K562 (cell line): ENCODE measurements around the gene OSBPL7. TPM values are rescaled to one million over a fixed set of nuclear protein-coding genes. Genes with fewer than 3 reads are reported as not detected.

Experiments used
- CCNT2 ChIP-seq: IDR thresholded peaks from 2 replicates; pipeline ENCODE4 v1.6.1; 2011; ENCODE audit warnings: borderline replicate concordance, low read depth, mild to moderate bottlenecking, moderate library complexity, mixed read lengths, low read length; ENCODE audit not compliant: insufficient read length; ENCODE audit errors: extremely low read depth
- CHAMP1 ChIP-seq: fragments of 450-650 bp; IDR thresholded peaks from 2 replicates; pipeline ENCODE4 v1.6.1; 2016; ENCODE audit warnings: mild to moderate bottlenecking
- EHMT2 ChIP-seq: fragments of 450-650 bp; IDR thresholded peaks from 2 replicates; pipeline ENCODE4 v1.6.1; 2018; ENCODE audit warnings: antibody characterized with exemption
- GABPB1 ChIP-seq: sonication (generic); formaldehyde crosslinking; IDR thresholded peaks from 2 replicates; pipeline ENCODE4 v1.8.0; 2022; ENCODE audit warnings: mild to moderate bottlenecking, missing genetic modification reagents
- MAFG ChIP-seq: fragments of 450-650 bp; conservative IDR thresholded peaks from 2 replicates; pipeline ENCODE4 v1.6.1; 2016; ENCODE audit warnings: missing genetic modification characterization, missing compliant biosample characterization
- MEIS2 ChIP-seq: fragments of 450-650 bp; IDR thresholded peaks from 2 replicates; pipeline ENCODE4 v1.6.1; 2014; ENCODE audit warnings: mild to moderate bottlenecking; ENCODE audit not compliant: partially characterized antibody
- POLR2A ChIP-seq: fragments of 450-650 bp; conservative IDR thresholded peaks from 2 replicates; pipeline ENCODE4 v1.6.1; 2016
- POLR2G ChIP-seq: fragments of 200-400 bp; formaldehyde crosslinking; IDR thresholded peaks from 2 replicates; pipeline ENCODE4 v1.6.1; 2017; ENCODE audit warnings: low read depth, mild to moderate bottlenecking, antibody characterized with exemption, low read length, moderate library complexity
- PRMT5 ChIP-seq: sonication (generic); formaldehyde crosslinking; IDR thresholded peaks from 2 replicates; pipeline ENCODE4 v1.5.0; 2020; ENCODE audit warnings: missing genetic modification reagents
- PTTG1 ChIP-seq: fragments of 450-650 bp; IDR thresholded peaks from 2 replicates; pipeline ENCODE4 v1.6.1; 2016; ENCODE audit warnings: low read depth, mild to moderate bottlenecking, missing genetic modification characterization, missing compliant biosample characterization
- SMAD4 ChIP-seq: fragments of 250-450 bp; sonication (Bioruptor Pico); conservative IDR thresholded peaks from 2 replicates; pipeline ENCODE4 v1.8.0; 2021; ENCODE audit warnings: inconsistent platforms, mild to moderate bottlenecking, moderate library complexity
- THRA ChIP-seq: fragments of 450-650 bp; IDR thresholded peaks from 2 replicates; pipeline ENCODE4 v1.6.1; 2017; ENCODE audit warnings: mild to moderate bottlenecking, moderate library complexity
- ZC3H11A ChIP-seq: IDR thresholded peaks from 2 replicates; pipeline ENCODE4 v1.6.1; 2012; ENCODE audit warnings: low read depth, low read length, improper control_type of control experiment
- ZFPM2 ChIP-seq: fragments of 250-450 bp; sonication (Bioruptor Pico); IDR thresholded peaks from 2 replicates; pipeline ENCODE4 v1.5.1; 2022; ENCODE audit warnings: mild to moderate bottlenecking
- ZNF263 ChIP-seq: sonication (generic); formaldehyde crosslinking; IDR thresholded peaks from 2 replicates; pipeline ENCODE4 v1.8.0; 2022; ENCODE audit warnings: mild to moderate bottlenecking, missing genetic modification reagents, borderline replicate concordance
- ZNF512 ChIP-seq: IDR thresholded peaks from 2 replicates; pipeline ENCODE4 v1.6.1; 2016; ENCODE audit warnings: missing genetic modification characterization, missing compliant biosample characterization
- ZNF551 ChIP-seq: fragments of 250-450 bp; sonication (Bioruptor Pico); IDR thresholded peaks from 2 replicates; pipeline ENCODE4 v1.5.0; 2021; ENCODE audit warnings: mild to moderate bottlenecking, moderate library complexity
- ZNF766 ChIP-seq: fragments of 200-800 bp; sonication (Bioruptor generic); conservative IDR thresholded peaks from 2 replicates; pipeline ENCODE4 v1.6.1; 2016; ENCODE audit warnings: missing genetic modification characterization, missing compliant biosample characterization
- ZNF780A ChIP-seq: fragments of 250-450 bp; sonication (Bioruptor Pico); IDR thresholded peaks from 2 replicates; pipeline ENCODE4 v1.5.0; 2021; ENCODE audit warnings: mild to moderate bottlenecking
- polyA plus RNA-seq, 8 experiments: library from polyadenylated mRNA; depleted of rRNA in 4 of 8; stranded (reverse) in 5 of 8; unstranded in 3 of 8; fragments of >200 nt; fragmentation: Nextera tagmentation in 2 of 8; fragmentation: Illumina TruSeq in 1 of 8; extraction: Ambion mirVana in 2 of 8; extraction: Trizol in 1 of 8; gene quantifications; 2 replicates each; pipeline versions ENCODE4 v1.2.1 to v1.2.3, GENCODE V29; 2011 to 2014; ENCODE audit warnings: inconsistent platforms in 1 of 8, missing spikeins in 1 of 8
- total RNA-seq, 7 experiments: library from RNA; depleted of rRNA in 6 of 7; stranded (reverse); fragments of >200 nt in 6 of 7; fragmentation: Illumina TruSeq in 2 of 7; extraction: Trizol in 2 of 7; gene quantifications; 2 replicates each; pipeline versions ENCODE4 v1.2.1 to v1.2.3, GENCODE V29; 2011 to 2021; ENCODE audit warnings: low replicate concordance in 1 of 7
- TF ChIP-seq, protein P1 (sequence below): fragments of 450-650 bp; formaldehyde crosslinking; IDR thresholded peaks from 2 replicates; pipeline ENCODE4 v1.4.0; 2020; ENCODE audit warnings: mild to moderate bottlenecking, mixed read lengths
- TF ChIP-seq, protein P2 (sequence below): IDR thresholded peaks from 2 replicates; pipeline ENCODE4 v1.6.1; 2014; ENCODE audit warnings: antibody characterized with exemption

The OSBPL7 gene
- total and polyA plus RNA-seq, 9 of the 15 experiments (the other 6 are each of a cell fraction or from before 2014, with no cell fraction given): 0.32 to 11.9 (median 5.8) TPM

DNA sequence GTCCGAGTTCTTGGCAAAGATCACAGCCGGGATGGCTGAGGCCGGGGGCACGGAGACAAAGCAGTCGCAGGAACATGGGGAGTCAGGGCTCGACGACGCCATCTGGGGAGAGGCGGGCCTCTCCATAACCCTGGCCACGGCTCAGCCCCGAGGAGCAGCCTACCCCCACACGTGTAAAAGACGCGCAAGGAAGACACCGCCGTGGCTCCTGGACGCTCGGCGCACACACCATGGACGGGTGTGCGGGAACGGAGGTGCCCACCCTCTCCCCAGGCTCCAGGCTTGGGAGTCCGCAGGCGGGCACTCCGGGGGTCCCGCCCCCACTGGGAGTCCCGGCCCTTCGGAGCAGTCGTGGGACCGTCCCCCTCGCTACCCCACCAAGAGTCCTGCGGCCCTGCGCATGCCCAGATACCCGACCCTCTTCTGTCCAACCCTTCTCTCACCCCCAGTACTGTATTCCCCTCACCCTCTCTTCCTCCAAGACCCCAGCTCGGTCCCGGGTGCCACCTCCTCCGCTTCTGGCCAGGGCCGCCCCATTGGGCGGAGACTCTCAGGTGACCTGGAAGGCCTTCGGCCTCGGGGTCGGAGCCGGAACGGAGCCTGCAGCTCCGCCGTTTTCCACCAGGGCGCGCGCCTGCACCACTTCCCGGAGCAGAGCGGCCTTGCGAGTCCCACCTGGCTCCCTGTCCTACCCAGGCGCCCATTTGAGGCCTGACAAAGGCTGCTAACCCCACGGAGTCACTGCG lies 19.3 kb upstream of the OSBPL7 start, which contains the start of gene SCRN2 (continued):
- TF ChIP-seq CHAMP1 (no peak), GABPB1 (CRISPR knock-in tag) (peak; percentile 88), ZNF766 (0 out of 2 replicates have a peak, but pooled peaks have one; percentile 46), ZC3H11A (no peak), ZNF551 (CRISPR knock-in tag) (no peak), EHMT2 (no peak), MEIS2 (no peak), POLR2G (peak; percentile 76), ZNF263 (CRISPR knock-in tag) (peak; percentile 17; the same call in 1 of the 2 replicates), ZNF780A (CRISPR knock-in tag) (no peak), POLR2A (peak; percentile 75), CCNT2 (no peak), ZFPM2 (CRISPR knock-in tag) (no peak), PTTG1 (tag) (no peak), PRMT5 (CRISPR knock-in tag) (no peak), THRA (no peak), ZNF512 (no peak), SMAD4 (CRISPR knock-in tag) (peak; percentile 44; the same call in 1 of the 2 replicates), MAFG (tag) (no peak)
- TF ChIP-seq, protein P1, sequence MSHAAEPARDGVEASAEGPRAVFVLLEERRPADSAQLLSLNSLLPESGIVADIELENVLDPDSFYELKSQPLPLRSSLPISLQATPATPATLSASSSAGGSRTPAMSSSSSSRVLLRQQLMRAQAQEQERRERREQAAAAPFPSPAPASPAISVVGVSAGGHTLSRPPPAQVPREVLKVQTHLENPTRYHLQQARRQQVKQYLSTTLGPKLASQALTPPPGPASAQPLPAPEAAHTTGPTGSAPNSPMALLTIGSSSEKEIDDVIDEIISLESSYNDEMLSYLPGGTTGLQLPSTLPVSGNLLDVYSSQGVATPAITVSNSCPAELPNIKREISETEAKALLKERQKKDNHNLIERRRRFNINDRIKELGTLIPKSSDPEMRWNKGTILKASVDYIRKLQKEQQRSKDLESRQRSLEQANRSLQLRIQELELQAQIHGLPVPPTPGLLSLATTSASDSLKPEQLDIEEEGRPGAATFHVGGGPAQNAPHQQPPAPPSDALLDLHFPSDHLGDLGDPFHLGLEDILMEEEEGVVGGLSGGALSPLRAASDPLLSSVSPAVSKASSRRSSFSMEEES (CRISPR knock-in tag): no peak
- TF ChIP-seq, protein P2, sequence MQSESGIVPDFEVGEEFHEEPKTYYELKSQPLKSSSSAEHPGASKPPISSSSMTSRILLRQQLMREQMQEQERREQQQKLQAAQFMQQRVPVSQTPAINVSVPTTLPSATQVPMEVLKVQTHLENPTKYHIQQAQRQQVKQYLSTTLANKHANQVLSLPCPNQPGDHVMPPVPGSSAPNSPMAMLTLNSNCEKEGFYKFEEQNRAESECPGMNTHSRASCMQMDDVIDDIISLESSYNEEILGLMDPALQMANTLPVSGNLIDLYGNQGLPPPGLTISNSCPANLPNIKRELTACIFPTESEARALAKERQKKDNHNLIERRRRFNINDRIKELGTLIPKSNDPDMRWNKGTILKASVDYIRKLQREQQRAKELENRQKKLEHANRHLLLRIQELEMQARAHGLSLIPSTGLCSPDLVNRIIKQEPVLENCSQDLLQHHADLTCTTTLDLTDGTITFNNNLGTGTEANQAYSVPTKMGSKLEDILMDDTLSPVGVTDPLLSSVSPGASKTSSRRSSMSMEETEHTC: no peak
